NK-92 treated with Interleukin-12 subunit alpha and Interleukin-12 subunit beta, amount 100 ng/mL, for 24 hours (cell line): ENCODE data around the gene CTNNBIP1.
"Not testable (repeated sequence)": the region's sequence is repeated elsewhere in the genome, so short reads cannot be mapped to it uniquely, and the experiment has no call there.

Experiments
- DNase-seq: peaks from one replicate; lab custom pipeline; 2025; lab: John Stamatoyannopoulos, UW

Gene CTNNBIP1

DNA sequence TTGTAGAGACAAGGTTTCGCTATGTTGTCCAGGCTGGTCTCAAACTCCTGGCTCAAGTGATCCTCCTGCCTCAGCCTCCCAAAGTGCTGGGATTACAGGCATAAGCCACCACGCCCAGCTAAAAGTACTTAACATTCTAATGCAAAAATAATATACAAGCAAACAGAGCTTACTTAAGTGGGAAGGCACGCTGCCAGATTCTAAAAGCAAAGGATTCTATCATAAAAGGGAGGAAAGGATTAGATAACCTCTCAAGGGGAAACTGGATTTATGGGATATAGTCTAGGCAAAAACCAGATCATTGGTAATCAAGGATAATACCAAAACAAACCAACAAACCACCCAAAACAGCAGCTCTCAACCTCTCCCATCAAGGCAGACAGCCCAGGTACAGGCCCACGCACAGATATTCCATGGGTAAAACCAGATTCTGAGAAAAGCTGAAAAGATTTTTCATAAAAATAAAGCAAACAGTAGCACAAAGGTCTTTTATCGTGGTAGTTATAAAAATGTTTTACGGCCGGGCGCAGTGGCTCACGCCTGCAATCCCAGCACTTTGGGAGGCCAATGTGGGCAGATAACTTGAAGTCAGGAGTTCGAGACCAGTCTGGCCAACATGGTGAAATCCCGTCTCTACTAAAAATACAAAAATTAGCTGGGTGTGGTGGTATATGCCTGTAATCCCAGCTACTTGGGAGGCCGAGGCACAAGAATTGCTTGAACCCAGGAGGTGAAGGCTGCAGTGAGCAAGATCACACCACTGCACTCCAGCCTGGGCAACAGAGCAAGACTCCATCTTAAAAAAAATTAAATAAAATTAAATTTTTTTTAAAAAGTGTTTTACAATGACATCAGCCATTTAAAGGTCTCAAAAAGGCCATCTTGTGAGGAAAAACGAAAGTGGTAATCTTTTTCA, 106.8 kb downstream of the CTNNBIP1 start:
- not testable (repeated sequence) for DNase-seq

DNA sequence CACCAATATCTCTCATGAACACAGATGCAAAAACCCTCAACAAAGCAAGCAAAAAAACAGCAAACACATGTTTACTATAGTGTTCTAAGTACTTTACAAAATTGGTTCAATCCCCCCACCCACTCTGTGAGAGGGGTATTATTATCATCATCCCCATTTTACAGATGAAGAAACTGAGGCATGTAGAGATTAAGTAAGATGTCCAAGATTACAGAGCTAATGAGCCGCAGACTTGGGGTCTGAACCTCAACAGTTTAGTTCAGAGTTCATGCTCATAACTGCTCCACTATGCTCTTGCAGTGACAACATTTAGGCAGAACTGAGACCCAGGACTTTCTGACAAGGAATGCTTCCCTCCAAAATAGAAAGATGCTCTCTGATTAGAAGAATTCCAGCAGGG, 108.2 kb downstream of the CTNNBIP1 start:
- DNase-seq: no peak
